HepG2 (cell line): ENCODE results near the gene NT5C3B. TPM values are rescaled to one million over a fixed set of nuclear protein-coding genes. Genes with fewer than 3 reads are reported as not detected.

ENCODE experiments used
- ATAC-seq: fragments of 200-7000 bp; cut with Tn5 transposase; 3 replicates; pipeline ENCODE4 v1.9.1; 2020; ENCODE audit warnings: mild to moderate bottlenecking, moderate library complexity
- BruUV-seq: library from RNA; stranded (reverse); fragments of 400-500 nt; replicated peaks from 2 replicates; lab custom pipeline; 2021; lab: Mats Ljungman, UMichigan
- CTCF ChIA-PET: fragments of 300-600 bp; formaldehyde crosslinking; extraction: SDS; loops from one replicate; lab custom pipeline; 2021; ENCODE audit warnings: low total read pairs, inconsistent platforms, low intra/inter-chr PET ratio; lab: Yijun Ruan, JAX
- POLR2A ChIA-PET: fragments of 350-600 bp; sonication (Branson Sonifier 250); formaldehyde crosslinking; loops from one replicate; lab custom pipeline; 2020; ENCODE audit warnings: antibody characterized with exemption, inconsistent platforms; lab: Yijun Ruan, JAX
- DNase-seq: peaks from one replicate; pipeline ENCODE4 v3.0.0-alpha.2; 2015; ENCODE audit warnings: low spot score
- FAIRE-seq: peaks from 3 replicates; lab custom pipeline; 2011; peaks lifted over from hg19 to GRCh38; lab: Jason Lieb, UNC
- H2AFZ ChIP-seq: one replicate; pipeline ENCODE4 v1.6.1; 2011; ENCODE audit warnings: low read length, inconsistent platforms
- H3K27ac ChIP-seq: fragments of 300-600 bp; 3 replicates; pipeline ENCODE4 v1.8.0; 2011; ENCODE audit warnings: mixed run types, mild to moderate bottlenecking, mixed read lengths, low read length, inconsistent platforms; ENCODE audit not compliant: insufficient read depth; ENCODE audit errors: extremely low read length
- H3K27me3 ChIP-seq, 2 experiments: fragments of 200-600 bp in 1 of 2; 2 replicates in 1 of 2; 3 replicates in 1 of 2; pipeline versions ENCODE4 v1.6.0 to v1.8.0; 2011; ENCODE audit warnings: low read length in 2 of 2, mild to moderate bottlenecking in 2 of 2, moderate library complexity in 2 of 2, inconsistent platforms in 1 of 2; ENCODE audit not compliant: insufficient read depth in 2 of 2, control insufficient read depth in 1 of 2
- H3K36me3 ChIP-seq, 2 experiments: fragments of 200-600 bp in 1 of 2; replicated peaks in 1 of 2; 2 replicates in 1 of 2; 3 replicates in 1 of 2; pipeline versions ENCODE4 v1.5.1 to v1.8.0; 2011; ENCODE audit warnings: low read length in 2 of 2, inconsistent platforms in 1 of 2; ENCODE audit not compliant: insufficient read depth in 2 of 2, control insufficient read depth in 1 of 2
- H3K4me1 ChIP-seq: 2 replicates; pipeline ENCODE4 v1.5.1; 2012; ENCODE audit warnings: low read length, inconsistent platforms; ENCODE audit not compliant: insufficient read depth
- H3K4me2 ChIP-seq: 2 replicates; pipeline ENCODE4 v1.6.0; 2011; ENCODE audit warnings: low read depth, low read length, inconsistent platforms
- H3K4me3 ChIP-seq, 3 experiments: fragments of 200-600 bp in 1 of 3; sonication (generic), shearing (Covaris generic) in 1 of 3; replicated peaks in 1 of 3; 2 replicates each; pipeline ENCODE4 v1.5.1; 2011 to 2016; ENCODE audit warnings: low read length in 3 of 3, inconsistent platforms in 2 of 3, low read depth in 2 of 3, mild to moderate bottlenecking in 2 of 3, control low read depth in 1 of 3, mixed read lengths in 1 of 3; ENCODE audit not compliant: insufficient read depth in 1 of 3
- H3K79me2 ChIP-seq: one replicate; pipeline ENCODE4 v1.6.1; 2011; ENCODE audit warnings: low read length, inconsistent platforms; ENCODE audit not compliant: insufficient read depth
- H3K9ac ChIP-seq: 2 replicates; pipeline ENCODE4 v1.6.0; 2011; ENCODE audit warnings: mild to moderate bottlenecking, low read depth, low read length, inconsistent platforms; ENCODE audit not compliant: insufficient read depth
- H3K9me3 ChIP-seq: 2 replicates; pipeline ENCODE4 v1.5.1; 2012; ENCODE audit warnings: mild to moderate bottlenecking, low read length
- H4K20me1 ChIP-seq: 2 replicates; pipeline ENCODE4 v1.6.0; 2011; ENCODE audit warnings: inconsistent platforms, mild to moderate bottlenecking, low read length, moderate library complexity; ENCODE audit not compliant: insufficient read depth
- CBFB ChIP-seq: sonication (generic); formaldehyde crosslinking; IDR thresholded peaks from 2 replicates; pipeline ENCODE4 v1.4.0; 2020; ENCODE audit warnings: missing genetic modification reagents
- DR1 ChIP-seq: sonication (generic); formaldehyde crosslinking; IDR thresholded peaks from 2 replicates; pipeline ENCODE4 v1.8.0; 2021; ENCODE audit warnings: mild to moderate bottlenecking, missing genetic modification reagents, inconsistent platforms
- MBD4 ChIP-seq: IDR thresholded peaks from 2 replicates; pipeline ENCODE4 v1.6.1; 2012; ENCODE audit warnings: low read length, inconsistent platforms, borderline replicate concordance
- MXI1 ChIP-seq: IDR thresholded peaks from 3 replicates; pipeline ENCODE4 v1.6.1; 2012; ENCODE audit warnings: low read depth, low read length, inconsistent platforms, borderline replicate concordance
- ZBTB7B ChIP-seq: sonication (generic); formaldehyde crosslinking; IDR thresholded peaks from 2 replicates; pipeline ENCODE4 v1.4.0; 2020; ENCODE audit warnings: missing genetic modification reagents
- ZFX ChIP-seq: sonication (generic); formaldehyde crosslinking; IDR thresholded peaks from 2 replicates; pipeline ENCODE4 v1.4.0; 2020; ENCODE audit warnings: mild to moderate bottlenecking, low read depth, missing genetic modification reagents, moderate library complexity
- ZNF205 ChIP-seq: IDR thresholded peaks from 2 replicates; pipeline ENCODE4 v1.6.1; 2018; ENCODE audit warnings: missing biosample characterization, missing genetic modification reagents
- ZNF317 ChIP-seq: sonication (generic); formaldehyde crosslinking; IDR thresholded peaks from 2 replicates; pipeline ENCODE4 v1.5.0; 2020; ENCODE audit warnings: mild to moderate bottlenecking, missing genetic modification reagents
- ZNF33B ChIP-seq: sonication (generic); formaldehyde crosslinking; IDR thresholded peaks from 2 replicates; pipeline ENCODE4 v1.5.1; 2020; ENCODE audit warnings: mild to moderate bottlenecking, missing genetic modification reagents
- ZNF615 ChIP-seq: sonication (generic); formaldehyde crosslinking; IDR thresholded peaks from 2 replicates; pipeline ENCODE4 v1.5.0; 2020; ENCODE audit warnings: mild to moderate bottlenecking, missing genetic modification reagents, borderline replicate concordance
- ZNF792 ChIP-seq: IDR thresholded peaks from 2 replicates; pipeline ENCODE4 v1.6.1; 2016
- WGBS: methylation state at CpG from one replicate; pipeline ENCODE4 v1.1.6; 2017; ENCODE audit warnings: low lambda C conversion rate; 5-methylcytosine and 5-hydroxymethylcytosine counted together
- in situ Hi-C: cut with HindIII; loops from 2 replicates; pipeline ENCODE4 v1.10.0; 2017; ENCODE audit warnings: low pct_unique_long_range_greater_than_20kb; ENCODE audit not compliant: extremely low pct_ligation_motif_present
- intact Hi-C: fragments of 100-400 bp; cut with micrococcal nuclease; formaldehyde crosslinking; loops from one replicate; pipeline ENCODE4 v1.10.0; 2022; ENCODE audit not compliant: unreplicated experiment
- polyA plus RNA-seq, 8 experiments: library from polyadenylated mRNA; depleted of rRNA in 3 of 8; stranded (reverse) in 7 of 8; unstranded in 1 of 8; fragments of >200 nt; fragmentation: Illumina TruSeq in 4 of 8; extraction: Trizol in 4 of 8; gene quantifications; 2 replicates each; pipeline versions ENCODE4 v1.2.1 to v1.2.3, GENCODE V29; 2011 to 2016; ENCODE audit warnings: low read depth in 4 of 8, missing spikeins in 1 of 8, mixed read lengths in 1 of 8; ENCODE audit not compliant: insufficient read depth in 1 of 8
- total RNA-seq, 5 experiments: library from RNA; depleted of rRNA; stranded (reverse); fragments of >200 nt; fragmentation: Illumina TruSeq; extraction: Trizol; gene quantifications; 2 replicates each; pipeline ENCODE4 v1.2.3, GENCODE V29; 2016; ENCODE audit warnings: low read depth in 1 of 5
- TF ChIP-seq, protein P1 (sequence below): sonication (generic); formaldehyde crosslinking; IDR thresholded peaks from 2 replicates; pipeline ENCODE4 v1.5.0; 2020; ENCODE audit warnings: mild to moderate bottlenecking, missing genetic modification reagents, borderline replicate concordance
- TF ChIP-seq, protein P2 (sequence below): sonication (generic); formaldehyde crosslinking; conservative IDR thresholded peaks from 2 replicates; pipeline ENCODE4 v1.4.0; 2020; ENCODE audit warnings: missing genetic modification reagents
- TF ChIP-seq, protein P3 (sequence below): sonication (generic); formaldehyde crosslinking; IDR thresholded peaks from 2 replicates; pipeline ENCODE4 v1.4.0; 2020; ENCODE audit warnings: missing genetic modification reagents, borderline replicate concordance
- TF ChIP-seq, protein P4 (sequence below): sonication (generic); formaldehyde crosslinking; IDR thresholded peaks from 2 replicates; pipeline ENCODE4 v1.5.0; 2020; ENCODE audit warnings: missing genetic modification reagents

Gene NT5C3B
- total and polyA plus RNA-seq, 2 of the 13 experiments (the other 11 are each of a cell fraction or from before 2014, with no cell fraction given): 104 to 126 TPM

DNA sequence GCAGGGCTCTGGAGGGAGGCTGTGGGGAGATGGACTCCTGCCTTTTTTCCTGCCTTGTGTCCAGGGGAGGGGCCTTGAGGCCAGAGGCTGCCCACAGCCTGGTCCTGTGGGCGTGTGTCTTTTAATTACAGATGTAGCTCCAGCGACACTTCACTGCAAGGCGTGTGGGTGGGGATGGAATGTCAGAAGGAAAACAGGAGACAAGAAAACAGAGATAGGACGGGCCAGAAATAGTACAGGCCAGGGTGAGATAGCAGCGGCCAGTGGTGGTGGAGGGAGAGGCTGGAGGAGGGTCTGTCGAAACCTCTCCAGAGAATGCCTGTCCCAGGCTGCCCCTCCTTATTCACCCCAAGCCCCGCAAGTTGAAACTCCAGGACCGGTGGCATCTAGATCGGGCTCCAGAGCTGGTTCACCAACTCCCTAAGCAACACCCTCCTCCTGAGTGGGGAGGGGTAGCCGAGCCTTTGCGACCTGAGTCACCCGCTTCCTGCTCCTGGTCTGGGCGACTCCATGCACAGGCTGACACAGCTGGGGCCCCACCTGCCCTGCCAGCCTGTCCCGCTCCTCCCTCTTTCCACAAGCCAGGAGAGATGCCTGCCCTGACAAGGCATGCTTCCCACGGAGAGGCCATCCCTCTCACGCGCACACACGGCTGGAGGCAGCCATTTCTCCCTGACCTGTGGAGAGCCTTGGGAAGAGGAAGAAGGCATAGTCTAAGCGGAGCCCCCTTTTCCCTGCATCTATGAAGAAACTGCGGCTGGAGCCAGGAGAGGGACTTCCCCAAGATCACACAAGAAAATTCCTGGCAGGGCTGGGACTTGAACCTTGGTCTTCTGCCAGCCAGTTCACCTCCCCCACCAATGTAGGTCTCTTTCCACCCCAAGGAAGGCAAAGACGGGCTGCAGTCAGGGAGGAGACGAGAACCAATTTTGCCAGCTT, 42.9 kb downstream of the NT5C3B start:
- Histone ChIP-seq H3K27me3 (no peaks in the 10 kb centered on the region; a peak in 1 of 5 replicates), H3K9ac (peak overlapping the region; percentile 45), H2AFZ (no peak overlapping the region), H3K4me2 (peak overlapping the region; percentile 86), H3K27ac (peak overlapping the region; percentile 53), H4K20me1 (no peaks in the 10 kb centered on the region), H3K36me3 (no peaks in the 10 kb centered on the region), H3K79me2 (no peaks in the 10 kb centered on the region), H3K4me3 (peak overlapping the region; percentile 47 to 66 (median 55)), H3K9me3 (no peaks in the 10 kb centered on the region), H3K4me1 (peaks cover 54% of the 10 kb centered on the region)
- in situ Hi-C loops (no loop called here), intact Hi-C loops (no loop called here)
- CTCF ChIA-PET: interaction anchor here (1.0 kb wide), 1 partner anchor 55 kb away, joined by 3 read pairs; no protein-coding TSS in a partner anchor
- WGBS: under 1% methylated on average over 16 of the region's 22 CpGs
- TSS peak; percentile 93 for BruUV-seq
- POLR2A ChIA-PET: interaction anchor here (0.6 to 7.9 kb wide), 13 partner anchors 7 to 264 kb away, joined by 3 to 86 read pairs (median 8); partner anchors contain the start of genes EIF1, FKBP10, JUP and KLHL11
- peak; percentile 68 for DNase-seq
- peak; percentile 83 for ATAC-seq
- FAIRE-seq: peak; percentile 26
- TF ChIP-seq MBD4: no peak
- TF ChIP-seq, protein P1, sequence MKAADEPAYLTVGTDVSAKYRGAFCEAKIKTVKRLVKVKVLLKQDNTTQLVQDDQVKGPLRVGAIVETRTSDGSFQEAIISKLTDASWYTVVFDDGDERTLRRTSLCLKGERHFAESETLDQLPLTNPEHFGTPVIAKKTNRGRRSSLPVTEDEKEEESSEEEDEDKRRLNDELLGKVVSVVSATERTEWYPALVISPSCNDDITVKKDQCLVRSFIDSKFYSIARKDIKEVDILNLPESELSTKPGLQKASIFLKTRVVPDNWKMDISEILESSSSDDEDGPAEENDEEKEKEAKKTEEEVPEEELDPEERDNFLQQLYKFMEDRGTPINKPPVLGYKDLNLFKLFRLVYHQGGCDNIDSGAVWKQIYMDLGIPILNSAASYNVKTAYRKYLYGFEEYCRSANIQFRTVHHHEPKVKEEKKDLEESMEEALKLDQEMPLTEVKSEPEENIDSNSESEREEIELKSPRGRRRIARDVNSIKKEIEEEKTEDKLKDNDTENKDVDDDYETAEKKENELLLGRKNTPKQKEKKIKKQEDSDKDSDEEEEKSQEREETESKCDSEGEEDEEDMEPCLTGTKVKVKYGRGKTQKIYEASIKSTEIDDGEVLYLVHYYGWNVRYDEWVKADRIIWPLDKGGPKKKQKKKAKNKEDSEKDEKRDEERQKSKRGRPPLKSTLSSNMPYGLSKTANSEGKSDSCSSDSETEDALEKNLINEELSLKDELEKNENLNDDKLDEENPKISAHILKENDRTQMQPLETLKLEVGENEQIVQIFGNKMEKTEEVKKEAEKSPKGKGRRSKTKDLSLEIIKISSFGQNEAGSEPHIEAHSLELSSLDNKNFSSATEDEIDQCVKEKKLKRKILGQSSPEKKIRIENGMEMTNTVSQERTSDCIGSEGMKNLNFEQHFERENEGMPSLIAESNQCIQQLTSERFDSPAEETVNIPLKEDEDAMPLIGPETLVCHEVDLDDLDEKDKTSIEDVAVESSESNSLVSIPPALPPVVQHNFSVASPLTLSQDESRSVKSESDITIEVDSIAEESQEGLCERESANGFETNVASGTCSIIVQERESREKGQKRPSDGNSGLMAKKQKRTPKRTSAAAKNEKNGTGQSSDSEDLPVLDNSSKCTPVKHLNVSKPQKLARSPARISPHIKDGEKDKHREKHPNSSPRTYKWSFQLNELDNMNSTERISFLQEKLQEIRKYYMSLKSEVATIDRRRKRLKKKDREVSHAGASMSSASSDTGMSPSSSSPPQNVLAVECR (CRISPR knock-in tag): peak; percentile 69; the same call in 1 of the 2 replicates
- TF ChIP-seq, protein P2, sequence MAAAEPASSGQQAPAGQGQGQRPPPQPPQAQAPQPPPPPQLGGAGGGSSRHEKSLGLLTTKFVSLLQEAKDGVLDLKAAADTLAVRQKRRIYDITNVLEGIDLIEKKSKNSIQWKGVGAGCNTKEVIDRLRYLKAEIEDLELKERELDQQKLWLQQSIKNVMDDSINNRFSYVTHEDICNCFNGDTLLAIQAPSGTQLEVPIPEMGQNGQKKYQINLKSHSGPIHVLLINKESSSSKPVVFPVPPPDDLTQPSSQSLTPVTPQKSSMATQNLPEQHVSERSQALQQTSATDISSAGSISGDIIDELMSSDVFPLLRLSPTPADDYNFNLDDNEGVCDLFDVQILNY: 0 out of 2 replicates have a peak, but pooled peaks have one; percentile 0
- 0 out of 2 replicates have a peak, but pooled peaks have one; percentile 2 for TF ChIP-seq ZNF317 (CRISPR knock-in tag)
- TF ChIP-seq ZNF792 (CRISPR knock-in tag): no peak
- TF ChIP-seq MXI1: peak; percentile 37; the same call in 1 of the 3 replicates
- 0 out of 2 replicates have a peak, but pooled peaks have one; percentile 17 for TF ChIP-seq ZBTB7B (CRISPR knock-in tag)
- TF ChIP-seq, protein P3, sequence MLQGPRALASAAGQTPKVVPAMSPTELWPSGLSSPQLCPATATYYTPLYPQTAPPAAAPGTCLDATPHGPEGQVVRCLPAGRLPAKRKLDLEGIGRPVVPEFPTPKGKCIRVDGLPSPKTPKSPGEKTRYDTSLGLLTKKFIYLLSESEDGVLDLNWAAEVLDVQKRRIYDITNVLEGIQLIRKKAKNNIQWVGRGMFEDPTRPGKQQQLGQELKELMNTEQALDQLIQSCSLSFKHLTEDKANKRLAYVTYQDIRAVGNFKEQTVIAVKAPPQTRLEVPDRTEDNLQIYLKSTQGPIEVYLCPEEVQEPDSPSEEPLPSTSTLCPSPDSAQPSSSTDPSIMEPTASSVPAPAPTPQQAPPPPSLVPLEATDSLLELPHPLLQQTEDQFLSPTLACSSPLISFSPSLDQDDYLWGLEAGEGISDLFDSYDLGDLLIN: no peak
- TF ChIP-seq DR1 (CRISPR knock-in tag): no peak
- no peak for TF ChIP-seq ZNF33B (CRISPR knock-in tag)
- TF ChIP-seq, protein P4, sequence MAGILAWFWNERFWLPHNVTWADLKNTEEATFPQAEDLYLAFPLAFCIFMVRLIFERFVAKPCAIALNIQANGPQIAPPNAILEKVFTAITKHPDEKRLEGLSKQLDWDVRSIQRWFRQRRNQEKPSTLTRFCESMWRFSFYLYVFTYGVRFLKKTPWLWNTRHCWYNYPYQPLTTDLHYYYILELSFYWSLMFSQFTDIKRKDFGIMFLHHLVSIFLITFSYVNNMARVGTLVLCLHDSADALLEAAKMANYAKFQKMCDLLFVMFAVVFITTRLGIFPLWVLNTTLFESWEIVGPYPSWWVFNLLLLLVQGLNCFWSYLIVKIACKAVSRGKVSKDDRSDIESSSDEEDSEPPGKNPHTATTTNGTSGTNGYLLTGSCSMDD (CRISPR knock-in tag): no peak
- 0 out of 2 replicates have a peak, but pooled peaks have one; percentile 47 for TF ChIP-seq ZNF615 (CRISPR knock-in tag)
- no peak; the same call in 1 of the 2 replicates for TF ChIP-seq CBFB (CRISPR knock-in tag)
- peak; percentile 74 for TF ChIP-seq ZFX (CRISPR knock-in tag)
- TF ChIP-seq ZNF205 (CRISPR knock-in tag): 0 out of 2 replicates have a peak, but pooled peaks have one; percentile 45
